Fibroblast of lung (primary cell): Measurements from ENCODE around the gene MRPL52. TPM values are rescaled to one million over a fixed set of nuclear protein-coding genes. Genes with fewer than 3 reads are reported as not detected.
A peak's percentile ranks its signal among the peaks of the same experiment; 100 is the strongest.

Experiments
- DNase-seq, 2 donors: peaks; one replicate each; pipeline versions ENCODE4 v3.0.0 to v3.0.0-alpha.2; 2010; ENCODE audit warnings: low read depth in 2 of 2
- H2AFZ ChIP-seq: 2 replicates; pipeline ENCODE4 v1.5.1; 2012; ENCODE audit warnings: low read length, control low read depth, inconsistent platforms
- H3K27ac ChIP-seq: 2 replicates; pipeline ENCODE4 v1.5.1; 2011; ENCODE audit warnings: low read length, control low read depth; ENCODE audit not compliant: insufficient read depth
- H3K27me3 ChIP-seq: 2 replicates; pipeline ENCODE4 v1.5.1; 2011; ENCODE audit warnings: mild to moderate bottlenecking, low read length; ENCODE audit not compliant: control insufficient read depth, insufficient read depth
- H3K36me3 ChIP-seq: 2 replicates; pipeline ENCODE4 v1.5.1; 2011; ENCODE audit warnings: low read length; ENCODE audit not compliant: control insufficient read depth, insufficient read depth
- H3K4me1 ChIP-seq: 2 replicates; pipeline ENCODE4 v1.5.1; 2011; ENCODE audit warnings: low read length; ENCODE audit not compliant: control insufficient read depth, insufficient read depth; ENCODE audit errors: extremely low read depth
- H3K4me2 ChIP-seq: 2 replicates; pipeline ENCODE4 v1.5.1; 2011; ENCODE audit warnings: low read length, control low read depth; ENCODE audit not compliant: insufficient read depth; ENCODE audit errors: extremely low read depth
- H3K4me3 ChIP-seq, 4 experiments: fragments of 200-600 bp in 1 of 4; sonication (generic) in 1 of 4; replicated peaks in 1 of 4; 2 replicates each; pipeline ENCODE4 v1.5.1; 2011 to 2016; ENCODE audit warnings: low read length in 4 of 4, low read depth in 3 of 4, mild to moderate bottlenecking in 3 of 4, control low read depth in 2 of 4, inconsistent platforms in 1 of 4, mixed read lengths in 1 of 4; ENCODE audit not compliant: insufficient read depth in 1 of 4; ENCODE audit errors: control extremely low read depth in 1 of 4
- H3K79me2 ChIP-seq: 2 replicates; pipeline ENCODE4 v1.5.1; 2012; ENCODE audit warnings: mild to moderate bottlenecking, low read length, inconsistent platforms; ENCODE audit not compliant: control insufficient read depth, insufficient read depth
- H3K9ac ChIP-seq: 2 replicates; pipeline ENCODE4 v1.5.1; 2011; ENCODE audit warnings: mild to moderate bottlenecking, low read length, control low read depth; ENCODE audit not compliant: insufficient read depth
- H3K9me3 ChIP-seq: 2 replicates; pipeline ENCODE4 v1.5.1; 2012; ENCODE audit warnings: low read depth, low read length; ENCODE audit not compliant: control insufficient read depth, insufficient read depth
- H4K20me1 ChIP-seq: 2 replicates; pipeline ENCODE4 v1.5.1; 2011; ENCODE audit warnings: low read length; ENCODE audit not compliant: control insufficient read depth, insufficient read depth; ENCODE audit errors: extremely low read depth
- EZH2 ChIP-seq: IDR thresholded peaks from 2 replicates; pipeline ENCODE4 v1.5.1; 2012; ENCODE audit warnings: low read length, control low read depth, mild to moderate bottlenecking; ENCODE audit errors: missing control alignments
- polyA plus RNA-seq, 2 donors: library from polyadenylated mRNA; depleted of rRNA in 1 of 2; stranded (reverse) in 1 of 2; unstranded in 1 of 2; fragments of >200 nt; gene quantifications; 2 replicates each; pipeline ENCODE4 v1.2.1, GENCODE V29; 2011 to 2012; ENCODE audit warnings: missing spikeins in 1 of 2
- total RNA-seq: library from RNA; depleted of rRNA; stranded (reverse); fragments of >200 nt; gene quantifications from 2 replicates; pipeline ENCODE4 v1.2.1, GENCODE V29; 2014
- TF ChIP-seq, protein P1 (sequence below), 2 donors: IDR thresholded peaks in 1 of 2; conservative IDR thresholded peaks in 1 of 2; 1 replicate in 1 of 2; 2 replicates in 1 of 2; pipeline ENCODE4 v1.5.1; 2011 to 2012; ENCODE audit warnings: low read length in 2 of 2, control low read depth in 1 of 2, inconsistent platforms in 1 of 2, low read depth in 1 of 2, mild to moderate bottlenecking in 1 of 2

Gene MRPL52
- total and polyA plus RNA-seq, 2 donors (not counting 1 experiment from before 2014, with no cell fraction given), result 44.1 to 50.5 TPM

DNA sequence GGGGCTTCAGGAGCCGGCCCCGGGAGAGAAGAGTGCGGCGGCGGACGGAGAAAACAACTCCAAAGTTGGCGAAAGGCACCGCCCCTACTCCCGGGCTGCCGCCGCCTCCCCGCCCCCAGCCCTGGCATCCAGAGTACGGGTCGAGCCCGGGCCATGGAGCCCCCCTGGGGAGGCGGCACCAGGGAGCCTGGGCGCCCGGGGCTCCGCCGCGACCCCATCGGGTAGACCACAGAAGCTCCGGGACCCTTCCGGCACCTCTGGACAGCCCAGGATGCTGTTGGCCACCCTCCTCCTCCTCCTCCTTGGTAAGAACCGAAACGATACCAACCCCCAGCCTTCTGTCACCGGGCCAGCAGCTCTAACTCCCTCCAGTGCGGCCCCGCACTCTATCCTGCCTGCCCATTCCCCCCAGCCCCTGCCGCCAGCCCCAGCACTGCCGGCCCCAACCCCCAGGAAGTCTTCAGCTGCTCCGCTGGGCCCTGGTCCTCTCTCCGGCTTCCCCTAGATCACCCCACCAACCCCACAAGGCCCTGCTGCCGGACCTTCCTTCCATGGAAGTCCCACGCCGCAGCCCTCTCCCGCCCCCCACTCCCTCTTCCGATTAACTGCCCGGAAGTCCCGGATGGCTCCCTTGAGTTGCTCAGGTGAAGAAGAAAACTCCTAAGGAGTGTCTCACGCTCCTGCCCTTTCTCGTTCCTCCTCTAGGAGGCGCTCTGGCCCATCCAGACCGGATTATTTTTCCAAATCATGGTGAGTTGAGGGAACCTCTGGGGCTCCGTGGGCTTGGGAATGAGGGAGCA is 42.5 kb downstream of the MRPL52 start:
- Histone ChIP-seq H2AFZ (peak overlapping the region; percentile 1), H3K27me3 (no peaks in the 10 kb centered on the region), H3K4me1 (peaks cover 4% of the 10 kb centered on the region), H3K27ac (peak overlapping the region; percentile 93), H3K4me3 (peak overlapping the region; percentile 80 to 96 (median 88)), H3K9me3 (no peaks in the 10 kb centered on the region), H3K9ac (peak overlapping the region; percentile 95), H3K79me2 (peaks cover 18% of the 10 kb centered on the region), H4K20me1 (no peaks in the 10 kb centered on the region), H3K4me2 (peak overlapping the region; percentile 97), H3K36me3 (peaks cover 28% of the 10 kb centered on the region)
- TF ChIP-seq, protein P1, sequence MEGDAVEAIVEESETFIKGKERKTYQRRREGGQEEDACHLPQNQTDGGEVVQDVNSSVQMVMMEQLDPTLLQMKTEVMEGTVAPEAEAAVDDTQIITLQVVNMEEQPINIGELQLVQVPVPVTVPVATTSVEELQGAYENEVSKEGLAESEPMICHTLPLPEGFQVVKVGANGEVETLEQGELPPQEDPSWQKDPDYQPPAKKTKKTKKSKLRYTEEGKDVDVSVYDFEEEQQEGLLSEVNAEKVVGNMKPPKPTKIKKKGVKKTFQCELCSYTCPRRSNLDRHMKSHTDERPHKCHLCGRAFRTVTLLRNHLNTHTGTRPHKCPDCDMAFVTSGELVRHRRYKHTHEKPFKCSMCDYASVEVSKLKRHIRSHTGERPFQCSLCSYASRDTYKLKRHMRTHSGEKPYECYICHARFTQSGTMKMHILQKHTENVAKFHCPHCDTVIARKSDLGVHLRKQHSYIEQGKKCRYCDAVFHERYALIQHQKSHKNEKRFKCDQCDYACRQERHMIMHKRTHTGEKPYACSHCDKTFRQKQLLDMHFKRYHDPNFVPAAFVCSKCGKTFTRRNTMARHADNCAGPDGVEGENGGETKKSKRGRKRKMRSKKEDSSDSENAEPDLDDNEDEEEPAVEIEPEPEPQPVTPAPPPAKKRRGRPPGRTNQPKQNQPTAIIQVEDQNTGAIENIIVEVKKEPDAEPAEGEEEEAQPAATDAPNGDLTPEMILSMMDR (conservative IDR thresholded peaks at IDR 0.05 in 1 of 2, IDR thresholded peaks at IDR 0.05 in 1 of 2; ENCODE audit: low read depth in 1 of 2, low read length in 2 of 2), result peak; percentile 91 to 96
- no peak for TF ChIP-seq EZH2
- peak; percentile 82 to 86 for DNase-seq

DNA sequence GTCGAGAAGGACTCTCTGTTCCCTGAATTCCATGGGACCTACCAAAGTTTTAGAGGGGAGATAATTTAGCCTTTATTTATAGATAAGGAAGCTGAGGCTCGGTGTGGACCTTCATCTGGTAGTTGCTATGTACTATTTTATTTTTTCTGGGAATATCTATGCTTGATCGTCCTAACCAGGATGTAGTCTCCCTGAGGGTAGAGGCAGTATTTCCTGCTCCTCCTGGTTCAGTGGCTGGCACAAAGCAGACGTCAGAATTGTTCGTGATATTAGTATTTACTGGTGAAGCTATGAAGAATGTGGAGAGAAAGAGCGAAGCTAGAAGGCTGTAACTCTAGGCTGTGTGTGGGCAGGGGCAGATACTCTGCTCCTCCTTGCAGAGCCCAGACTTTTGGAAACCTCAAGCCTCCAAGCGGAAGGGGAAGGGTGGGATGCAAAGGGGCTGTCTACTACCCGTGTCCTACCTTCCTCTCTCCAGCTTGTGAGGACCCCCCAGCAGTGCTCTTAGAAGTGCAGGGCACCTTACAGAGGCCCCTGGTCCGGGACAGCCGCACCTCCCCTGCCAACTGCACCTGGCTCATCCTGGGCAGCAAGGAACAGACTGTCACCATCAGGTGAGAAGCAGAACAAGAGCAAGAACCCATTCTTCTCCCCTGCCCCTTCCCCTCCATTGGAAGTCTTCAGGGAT is 43.3 kb downstream of the MRPL52 start:
- H3K27ac ChIP-seq, result peak overlapping the region; percentile 93
- no peak for DNase-seq
- peak overlapping the region; percentile 95 for H3K9ac ChIP-seq
- no peaks in the 10 kb centered on the region for H3K9me3 ChIP-seq
- H3K4me1 ChIP-seq, result peaks cover 4% of the 10 kb centered on the region
- TF ChIP-seq EZH2, result no peak
- TF ChIP-seq, protein P1 (conservative IDR thresholded peaks at IDR 0.05 in 1 of 2, IDR thresholded peaks at IDR 0.05 in 1 of 2; ENCODE audit: low read depth in 1 of 2, low read length in 2 of 2), result no peak
- peak overlapping the region; percentile 1 for H2AFZ ChIP-seq
- H3K4me2 ChIP-seq, result peak overlapping the region; percentile 97
- no peaks in the 10 kb centered on the region for H4K20me1 ChIP-seq
- H3K36me3 ChIP-seq, result peaks cover 32% of the 10 kb centered on the region
- peak overlapping the region; percentile 80 to 96 (median 88) for H3K4me3 ChIP-seq
- H3K27me3 ChIP-seq, result no peaks in the 10 kb centered on the region
- H3K79me2 ChIP-seq, result peaks cover 18% of the 10 kb centered on the region

DNA sequence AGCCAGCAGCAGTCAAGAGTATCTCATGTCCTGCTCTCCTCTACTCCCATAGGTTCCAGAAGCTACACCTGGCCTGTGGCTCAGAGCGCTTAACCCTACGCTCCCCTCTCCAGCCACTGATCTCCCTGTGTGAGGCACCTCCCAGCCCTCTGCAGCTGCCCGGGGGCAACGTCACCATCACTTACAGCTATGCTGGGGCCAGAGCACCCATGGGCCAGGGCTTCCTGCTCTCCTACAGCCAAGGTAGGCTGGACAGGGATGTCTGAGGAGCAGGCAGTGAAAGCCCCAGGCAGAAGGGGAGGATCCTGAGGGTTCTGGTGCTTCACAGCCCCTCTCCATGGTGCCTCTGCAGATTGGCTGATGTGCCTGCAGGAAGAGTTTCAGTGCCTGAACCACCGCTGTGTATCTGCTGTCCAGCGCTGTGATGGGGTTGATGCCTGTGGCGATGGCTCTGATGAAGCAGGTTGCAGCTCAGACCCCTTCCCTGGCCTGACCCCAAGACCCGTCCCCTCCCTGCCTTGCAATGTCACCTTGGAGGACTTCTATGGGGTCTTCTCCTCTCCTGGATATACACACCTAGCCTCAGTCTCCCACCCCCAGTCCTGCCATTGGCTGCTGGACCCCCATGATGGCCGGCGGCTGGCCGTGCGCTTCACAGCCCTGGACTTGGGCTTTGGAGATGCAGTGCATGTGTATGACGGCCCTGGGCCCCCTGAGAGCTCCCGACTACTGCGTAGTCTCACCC is 45.5 kb downstream of the MRPL52 start:
- no peak overlapping the region for H3K9ac ChIP-seq
- H3K27me3 ChIP-seq, result no peaks in the 10 kb centered on the region
- no peak for DNase-seq
- peaks cover 4% of the 10 kb centered on the region for H3K4me1 ChIP-seq
- no peak overlapping the region for H2AFZ ChIP-seq
- no peak overlapping the region for H3K4me2 ChIP-seq
- TF ChIP-seq EZH2, result no peak
- TF ChIP-seq, protein P1 (conservative IDR thresholded peaks at IDR 0.05 in 1 of 2, IDR thresholded peaks at IDR 0.05 in 1 of 2; ENCODE audit: low read depth in 1 of 2, low read length in 2 of 2), result no peak
- no peaks in the 10 kb centered on the region for H4K20me1 ChIP-seq
- H3K27ac ChIP-seq, result no peak overlapping the region
- no peak overlapping the region for H3K4me3 ChIP-seq
- H3K36me3 ChIP-seq, result peaks cover 36% of the 10 kb centered on the region
- peaks cover 18% of the 10 kb centered on the region for H3K79me2 ChIP-seq
- no peaks in the 10 kb centered on the region for H3K9me3 ChIP-seq
